ENCODE results near the gene ZDHHC7.

- TF ChIP-seq POLR2A (IDR thresholded peaks at IDR 0.05) (no peak), CTCF (IDR thresholded peaks at IDR 0.05) (no peak)
Observed at GRCh38 chr16:84999200-84999599, 12.1 kb downstream of the ZDHHC7 start.

All from heart left ventricle (tissue), 13 donors.